Measurements from ENCODE around the gene C1R. TPM values are rescaled to one million over a fixed set of nuclear protein-coding genes. Genes with fewer than 3 reads are reported as not detected.

C1R gene
- polyA plus RNA-seq, 3 donors: 0.14 to 0.88 TPM; not detected in 1

DNA sequence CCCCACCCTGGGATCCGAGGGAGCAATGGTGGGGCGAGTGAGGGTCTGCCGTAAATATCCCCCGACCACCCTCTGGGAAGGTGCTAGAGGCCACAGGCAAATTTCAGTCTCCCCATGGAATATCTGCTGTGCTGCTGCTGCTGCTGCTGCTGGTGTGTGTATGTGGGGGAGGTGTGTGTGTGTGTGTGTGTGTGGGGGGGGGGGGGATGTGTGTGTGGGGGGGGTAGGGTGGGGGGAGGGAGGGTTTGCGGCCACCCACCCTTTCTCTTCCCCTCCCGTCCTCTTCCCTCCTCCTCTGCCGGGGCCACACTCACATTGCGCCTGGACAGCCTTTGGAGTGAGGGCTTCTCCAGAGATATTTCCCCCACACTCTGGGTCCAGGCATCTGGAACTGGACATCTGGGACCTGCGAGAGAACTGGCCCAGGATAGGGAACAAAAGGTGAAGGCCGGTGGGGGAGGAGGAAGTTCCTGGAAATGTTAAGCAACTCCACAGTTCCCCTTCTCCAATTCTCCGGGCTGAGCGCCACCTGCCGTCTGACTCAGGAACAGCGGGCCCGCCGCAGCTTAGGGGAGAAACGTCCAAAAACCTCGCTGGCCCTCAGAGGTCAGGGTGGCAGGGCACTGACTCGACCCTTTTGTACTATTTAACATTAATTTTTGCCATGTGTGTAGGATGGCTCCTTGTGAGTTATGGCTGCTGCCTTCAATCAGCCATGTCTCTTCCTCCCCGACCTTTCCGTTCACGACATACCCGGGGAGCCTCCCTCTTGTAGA is 16.7 kb upstream of the C1R start, which contains the start of gene C1RL:
Gene C1RL (minus strand): TSS at position 419 of the 776 bp plus-strand sequence. CDS start 34 bp downstream, at position 385.
- Mint-ChIP-seq H3K36me3 (peaks cover 26 to 37% of the 10 kb centered on the region in 2 donors), H3K9me3 (peaks cover 0 to 10% (median 6%) of the 10 kb centered on the region in 7 donors), H3K27me3 (ENCODE audit: low read depth in 3 of 3) (peaks cover 0 to 2% (median 0%) of the 10 kb centered on the region in 3 donors), H3K4me1 (peaks cover 33% of the 10 kb centered on the region), H3K4me3 (peak within 1 kb of the TSS; percentile 86 to 95), H3K27ac (peak within 1 kb of the TSS; percentile 88 to 97 (median 92))
- H2AFZ ChIP-seq (ENCODE audit: insufficient read depth, low read depth, low read length, poor library complexity, severe bottlenecking): peak within 1 kb of the TSS; percentile 92
- peaks cover 18 to 19% of the 10 kb centered on the region in 2 donors for H3K4me1 ChIP-seq (ENCODE audit: control insufficient read depth in 1 of 2, insufficient read depth in 2 of 2, low read length in 2 of 2)
- peak within 1 kb of the TSS; percentile 60 to 85 (median 79) for H3K4me3 ChIP-seq (replicated peaks in 1 of 3; ENCODE audit: low read depth in 2 of 3, low read length in 3 of 3)
- WGBS (ENCODE audit: insufficient coverage): 0% methylated on average over 7 of the region's 23 CpGs
- H3K27ac ChIP-seq (ENCODE audit: low read depth in 1 of 2, low read length in 2 of 2): peak within 1 kb of the TSS; percentile 72 to 77
- H3K27me3 ChIP-seq (ENCODE audit: control insufficient read depth in 2 of 2, insufficient read depth in 2 of 2, low read length in 2 of 2): no peaks in the 10 kb centered on the region
- peaks cover 2% of the 10 kb centered on the region for H4K20me1 ChIP-seq (ENCODE audit: insufficient read depth, low read length)
- peaks cover 0 to 5% of the 10 kb centered on the region in 2 donors for H3K9me3 ChIP-seq (replicated peaks in 1 of 2; ENCODE audit: control insufficient read depth in 1 of 2, insufficient read depth in 1 of 2, low read length in 2 of 2)
- intact Hi-C loops (cut with micrococcal nuclease): loop anchor here (2.0 to 5.0 kb wide), 2 partner anchors 187 to 240 kb away; no protein-coding TSS in a partner anchor
- TF ChIP-seq, protein P1, sequence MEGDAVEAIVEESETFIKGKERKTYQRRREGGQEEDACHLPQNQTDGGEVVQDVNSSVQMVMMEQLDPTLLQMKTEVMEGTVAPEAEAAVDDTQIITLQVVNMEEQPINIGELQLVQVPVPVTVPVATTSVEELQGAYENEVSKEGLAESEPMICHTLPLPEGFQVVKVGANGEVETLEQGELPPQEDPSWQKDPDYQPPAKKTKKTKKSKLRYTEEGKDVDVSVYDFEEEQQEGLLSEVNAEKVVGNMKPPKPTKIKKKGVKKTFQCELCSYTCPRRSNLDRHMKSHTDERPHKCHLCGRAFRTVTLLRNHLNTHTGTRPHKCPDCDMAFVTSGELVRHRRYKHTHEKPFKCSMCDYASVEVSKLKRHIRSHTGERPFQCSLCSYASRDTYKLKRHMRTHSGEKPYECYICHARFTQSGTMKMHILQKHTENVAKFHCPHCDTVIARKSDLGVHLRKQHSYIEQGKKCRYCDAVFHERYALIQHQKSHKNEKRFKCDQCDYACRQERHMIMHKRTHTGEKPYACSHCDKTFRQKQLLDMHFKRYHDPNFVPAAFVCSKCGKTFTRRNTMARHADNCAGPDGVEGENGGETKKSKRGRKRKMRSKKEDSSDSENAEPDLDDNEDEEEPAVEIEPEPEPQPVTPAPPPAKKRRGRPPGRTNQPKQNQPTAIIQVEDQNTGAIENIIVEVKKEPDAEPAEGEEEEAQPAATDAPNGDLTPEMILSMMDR (IDR thresholded peaks at IDR 0.05): peak; percentile 95
- peak within 1 kb of the TSS; percentile 62 for H3K9ac ChIP-seq (ENCODE audit: insufficient read depth, low read length, poor library complexity, severe bottlenecking)
- peaks cover 7 to 22% of the 10 kb centered on the region in 2 donors for H3K36me3 ChIP-seq (replicated peaks in 1 of 2; ENCODE audit: control insufficient read depth in 1 of 2, insufficient read depth in 2 of 2, low read length in 2 of 2)
- H3K4me2 ChIP-seq (replicated peaks; ENCODE audit: extremely low read depth, low read length, poor library complexity, severe bottlenecking): peak within 1 kb of the TSS; percentile 90
- peaks cover 29% of the 10 kb centered on the region for H3K79me2 ChIP-seq (ENCODE audit: insufficient read depth, low read length)
- DNase-seq: peak; percentile 75 to 87 (median 85)

DNA sequence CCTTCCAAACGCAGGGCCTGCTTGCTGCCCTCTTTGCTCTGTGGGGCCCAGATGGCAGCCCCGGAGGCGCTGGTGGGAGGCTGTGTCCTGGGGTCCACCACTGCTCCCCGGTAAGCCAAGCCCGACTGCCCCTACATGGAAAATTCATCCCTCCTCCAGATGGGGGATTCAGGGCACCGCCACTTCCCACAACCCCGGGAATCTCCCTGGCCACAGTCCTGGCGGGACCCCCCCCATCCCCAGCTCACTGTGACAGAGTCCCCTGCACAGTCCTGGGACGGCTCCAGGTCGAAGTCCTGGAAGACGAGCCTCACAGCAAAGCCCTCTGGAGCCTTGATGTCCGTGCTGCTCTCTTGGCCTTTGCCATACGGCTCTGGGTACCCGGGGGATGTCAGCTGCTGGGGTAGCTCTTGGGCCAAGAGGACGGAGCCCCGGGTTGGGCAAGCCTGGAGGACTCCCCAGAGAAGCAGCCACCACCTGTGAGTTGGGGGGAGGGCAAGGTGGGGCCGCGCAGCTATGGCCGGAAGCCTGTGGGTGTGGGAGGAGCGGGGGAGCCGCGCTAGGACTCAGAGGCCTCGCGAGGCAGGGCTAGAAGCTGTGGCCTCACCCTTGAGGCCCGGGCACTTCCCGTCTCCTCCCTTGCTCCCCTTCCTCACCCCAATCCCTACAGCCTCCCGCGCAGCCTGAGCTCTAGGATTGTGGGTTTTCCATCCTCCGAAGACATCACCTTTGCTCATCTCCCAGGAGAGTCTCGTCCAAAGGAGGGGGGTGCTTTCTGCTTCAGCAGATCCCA is 16.0 kb upstream of the C1R start:
- Histone ChIP-seq H3K27ac (ENCODE audit: low read depth in 1 of 2, low read length in 2 of 2) (peak overlapping the region; percentile 72 to 77), H3K9me3 (replicated peaks in 1 of 2; ENCODE audit: control insufficient read depth in 1 of 2, insufficient read depth in 1 of 2, low read length in 2 of 2) (peaks cover 0 to 5% of the 10 kb centered on the region in 2 donors), H3K36me3 (replicated peaks in 1 of 2; ENCODE audit: control insufficient read depth in 1 of 2, insufficient read depth in 2 of 2, low read length in 2 of 2) (peaks cover 10 to 30% of the 10 kb centered on the region in 2 donors), H4K20me1 (ENCODE audit: insufficient read depth, low read length) (peaks cover 9% of the 10 kb centered on the region), H3K4me3 (replicated peaks in 1 of 3; ENCODE audit: low read depth in 2 of 3, low read length in 3 of 3) (peak overlapping the region; percentile 60 to 85 (median 79)), H3K79me2 (ENCODE audit: insufficient read depth, low read length) (peaks cover 29% of the 10 kb centered on the region), H2AFZ (ENCODE audit: insufficient read depth, low read depth, low read length, poor library complexity, severe bottlenecking) (peak overlapping the region; percentile 92), H3K4me2 (replicated peaks; ENCODE audit: extremely low read depth, low read length, poor library complexity, severe bottlenecking) (peak overlapping the region; percentile 90), H3K4me1 (ENCODE audit: control insufficient read depth in 1 of 2, insufficient read depth in 2 of 2, low read length in 2 of 2) (peaks cover 18 to 19% of the 10 kb centered on the region in 2 donors), H3K27me3 (ENCODE audit: control insufficient read depth in 2 of 2, insufficient read depth in 2 of 2, low read length in 2 of 2) (no peaks in the 10 kb centered on the region), H3K9ac (ENCODE audit: insufficient read depth, low read length, poor library complexity, severe bottlenecking) (peak overlapping the region; percentile 62)
- intact Hi-C loops (cut with micrococcal nuclease): loop anchor here (2.0 to 5.0 kb wide), 2 partner anchors 186 to 239 kb away; no protein-coding TSS in a partner anchor
- WGBS (ENCODE audit: insufficient coverage): 0% methylated on average over 10 of the region's 30 CpGs
- H3K9me3 Mint-ChIP-seq: peaks cover 0 to 10% (median 6%) of the 10 kb centered on the region in 7 donors
- peak overlapping the region; percentile 86 to 95 for H3K4me3 Mint-ChIP-seq
- TF ChIP-seq, protein P1 (IDR thresholded peaks at IDR 0.05): no peak
- peak; percentile 42 to 57 (median 46) for DNase-seq
- peaks cover 31 to 41% of the 10 kb centered on the region in 2 donors for H3K36me3 Mint-ChIP-seq
- peak overlapping the region; percentile 76 to 93 (median 91) for H3K27ac Mint-ChIP-seq
- H3K27me3 Mint-ChIP-seq (ENCODE audit: low read depth in 3 of 3): peaks cover 0 to 2% (median 0%) of the 10 kb centered on the region in 3 donors
- H3K4me1 Mint-ChIP-seq: peaks cover 31% of the 10 kb centered on the region
